Upper lobe of left lung (tissue), 4 donors: ENCODE results near the gene TBC1D25.

ENCODE experiments used
- EP300 ChIP-seq, 4 donors: sonication (generic); formaldehyde crosslinking; IDR thresholded peaks; one replicate each; pipeline ENCODE4 v1.5.1; 2017; ENCODE audit warnings: antibody characterized with exemption in 4 of 4, control low read depth in 2 of 4
- POLR2A ChIP-seq, 4 donors: fragments of 450-650 bp; IDR thresholded peaks; one replicate each; pipeline ENCODE4 v1.5.1; 2016 to 2017; ENCODE audit warnings: antibody characterized with exemption in 4 of 4, mild to moderate bottlenecking in 2 of 4
- POLR2AphosphoS5 ChIP-seq, 2 donors: sonication (generic); formaldehyde crosslinking; IDR thresholded peaks; one replicate each; pipeline ENCODE4 v1.5.1; 2017; ENCODE audit warnings: antibody characterized with exemption in 2 of 2
- TF ChIP-seq, protein P1 (sequence below), 6 experiments: fragments of 450-650 bp in 4 of 6; fragments of 200-600 bp in 2 of 6; sonication (generic) in 2 of 6; IDR thresholded peaks; one replicate each; pipeline ENCODE4 v1.5.1; 2016 to 2019; ENCODE audit warnings: antibody characterized with exemption in 6 of 6

- TF ChIP-seq, protein P1, sequence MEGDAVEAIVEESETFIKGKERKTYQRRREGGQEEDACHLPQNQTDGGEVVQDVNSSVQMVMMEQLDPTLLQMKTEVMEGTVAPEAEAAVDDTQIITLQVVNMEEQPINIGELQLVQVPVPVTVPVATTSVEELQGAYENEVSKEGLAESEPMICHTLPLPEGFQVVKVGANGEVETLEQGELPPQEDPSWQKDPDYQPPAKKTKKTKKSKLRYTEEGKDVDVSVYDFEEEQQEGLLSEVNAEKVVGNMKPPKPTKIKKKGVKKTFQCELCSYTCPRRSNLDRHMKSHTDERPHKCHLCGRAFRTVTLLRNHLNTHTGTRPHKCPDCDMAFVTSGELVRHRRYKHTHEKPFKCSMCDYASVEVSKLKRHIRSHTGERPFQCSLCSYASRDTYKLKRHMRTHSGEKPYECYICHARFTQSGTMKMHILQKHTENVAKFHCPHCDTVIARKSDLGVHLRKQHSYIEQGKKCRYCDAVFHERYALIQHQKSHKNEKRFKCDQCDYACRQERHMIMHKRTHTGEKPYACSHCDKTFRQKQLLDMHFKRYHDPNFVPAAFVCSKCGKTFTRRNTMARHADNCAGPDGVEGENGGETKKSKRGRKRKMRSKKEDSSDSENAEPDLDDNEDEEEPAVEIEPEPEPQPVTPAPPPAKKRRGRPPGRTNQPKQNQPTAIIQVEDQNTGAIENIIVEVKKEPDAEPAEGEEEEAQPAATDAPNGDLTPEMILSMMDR (IDR thresholded peaks at IDR 0.05) = no peak
- TF ChIP-seq POLR2A (IDR thresholded peaks at IDR 0.05) = no peak
- TF ChIP-seq EP300 (IDR thresholded peaks at IDR 0.05) = no peak
- no peak for TF ChIP-seq POLR2AphosphoS5 (IDR thresholded peaks at IDR 0.05)
These were observed 36.6 kb downstream of the TBC1D25 start for GRCh38 chrX:48576108-48576507.
